Measurements from ENCODE around the gene STT3B. TPM values are rescaled to one million over a fixed set of nuclear protein-coding genes. Genes with fewer than 3 reads are reported as not detected.

The STT3B gene
- total and polyA plus RNA-seq, 2 of the 13 experiments (the other 11 are each of a cell fraction or from before 2014, with no cell fraction given): 85.0 to 205 TPM

DNA sequence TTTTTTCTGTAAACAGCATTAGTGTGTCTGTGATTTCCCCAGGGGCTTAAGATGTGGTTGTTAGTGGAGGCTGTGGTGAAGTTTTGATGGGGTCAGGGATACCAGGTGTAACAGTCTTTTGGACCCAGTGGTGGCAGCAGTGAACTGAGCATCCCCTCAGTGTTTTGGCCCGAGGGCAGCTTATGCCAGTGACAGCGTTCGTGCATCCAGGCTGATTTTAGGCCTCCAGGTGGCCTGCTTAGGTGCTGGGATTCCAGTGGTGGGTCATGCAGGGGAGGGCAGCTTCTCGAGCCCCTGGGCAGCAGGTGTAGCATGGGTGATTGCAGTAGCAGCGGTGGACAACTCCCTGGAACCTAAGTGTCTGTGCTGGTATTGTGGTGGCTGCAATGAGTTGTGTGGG is 29.2 kb downstream of the STT3B start:
- H3K4me3 ChIP-seq (replicated peaks in 1 of 3; ENCODE audit: insufficient read depth in 1 of 3, low read depth in 2 of 3, low read length in 3 of 3): no peak overlapping the region
- TF ChIP-seq JUNB (CRISPR knock-in tag; IDR thresholded peaks at IDR 0.05; ENCODE audit: borderline replicate concordance) (no peak), BCL6 (CRISPR knock-in tag; IDR thresholded peaks at IDR 0.05) (no peak), SMAD1 (CRISPR knock-in tag; IDR thresholded peaks at IDR 0.05; ENCODE audit: borderline replicate concordance, low read depth) (no peak), AGO2 (optimal IDR thresholded peaks at IDR 0.05; ENCODE audit: low read depth, low read length) (peak; percentile 28), YEATS4 (CRISPR knock-in tag; IDR thresholded peaks at IDR 0.05; ENCODE audit: borderline replicate concordance) (no peak), ZNF431 (CRISPR knock-in tag; IDR thresholded peaks at IDR 0.05; ENCODE audit: borderline replicate concordance, low read depth) (no peak)
- TF ChIP-seq, protein P1, sequence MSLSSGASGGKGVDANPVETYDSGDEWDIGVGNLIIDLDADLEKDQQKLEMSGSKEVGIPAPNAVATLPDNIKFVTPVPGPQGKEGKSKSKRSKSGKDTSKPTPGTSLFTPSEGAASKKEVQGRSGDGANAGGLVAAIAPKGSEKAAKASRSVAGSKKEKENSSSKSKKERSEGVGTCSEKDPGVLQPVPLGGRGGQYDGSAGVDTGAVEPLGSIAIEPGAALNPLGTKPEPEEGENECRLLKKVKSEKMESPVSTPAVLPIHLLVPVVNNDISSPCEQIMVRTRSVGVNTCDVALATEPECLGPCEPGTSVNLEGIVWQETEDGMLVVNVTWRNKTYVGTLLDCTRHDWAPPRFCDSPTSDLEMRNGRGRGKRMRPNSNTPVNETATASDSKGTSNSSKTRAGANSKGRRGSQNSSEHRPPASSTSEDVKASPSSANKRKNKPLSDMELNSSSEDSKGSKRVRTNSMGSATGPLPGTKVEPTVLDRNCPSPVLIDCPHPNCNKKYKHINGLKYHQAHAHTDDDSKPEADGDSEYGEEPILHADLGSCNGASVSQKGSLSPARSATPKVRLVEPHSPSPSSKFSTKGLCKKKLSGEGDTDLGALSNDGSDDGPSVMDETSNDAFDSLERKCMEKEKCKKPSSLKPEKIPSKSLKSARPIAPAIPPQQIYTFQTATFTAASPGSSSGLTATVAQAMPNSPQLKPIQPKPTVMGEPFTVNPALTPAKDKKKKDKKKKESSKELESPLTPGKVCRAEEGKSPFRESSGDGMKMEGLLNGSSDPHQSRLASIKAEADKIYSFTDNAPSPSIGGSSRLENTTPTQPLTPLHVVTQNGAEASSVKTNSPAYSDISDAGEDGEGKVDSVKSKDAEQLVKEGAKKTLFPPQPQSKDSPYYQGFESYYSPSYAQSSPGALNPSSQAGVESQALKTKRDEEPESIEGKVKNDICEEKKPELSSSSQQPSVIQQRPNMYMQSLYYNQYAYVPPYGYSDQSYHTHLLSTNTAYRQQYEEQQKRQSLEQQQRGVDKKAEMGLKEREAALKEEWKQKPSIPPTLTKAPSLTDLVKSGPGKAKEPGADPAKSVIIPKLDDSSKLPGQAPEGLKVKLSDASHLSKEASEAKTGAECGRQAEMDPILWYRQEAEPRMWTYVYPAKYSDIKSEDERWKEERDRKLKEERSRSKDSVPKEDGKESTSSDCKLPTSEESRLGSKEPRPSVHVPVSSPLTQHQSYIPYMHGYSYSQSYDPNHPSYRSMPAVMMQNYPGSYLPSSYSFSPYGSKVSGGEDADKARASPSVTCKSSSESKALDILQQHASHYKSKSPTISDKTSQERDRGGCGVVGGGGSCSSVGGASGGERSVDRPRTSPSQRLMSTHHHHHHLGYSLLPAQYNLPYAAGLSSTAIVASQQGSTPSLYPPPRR (CRISPR knock-in tag; IDR thresholded peaks at IDR 0.05; ENCODE audit: borderline replicate concordance): no peak
- TF ChIP-seq, protein P2, sequence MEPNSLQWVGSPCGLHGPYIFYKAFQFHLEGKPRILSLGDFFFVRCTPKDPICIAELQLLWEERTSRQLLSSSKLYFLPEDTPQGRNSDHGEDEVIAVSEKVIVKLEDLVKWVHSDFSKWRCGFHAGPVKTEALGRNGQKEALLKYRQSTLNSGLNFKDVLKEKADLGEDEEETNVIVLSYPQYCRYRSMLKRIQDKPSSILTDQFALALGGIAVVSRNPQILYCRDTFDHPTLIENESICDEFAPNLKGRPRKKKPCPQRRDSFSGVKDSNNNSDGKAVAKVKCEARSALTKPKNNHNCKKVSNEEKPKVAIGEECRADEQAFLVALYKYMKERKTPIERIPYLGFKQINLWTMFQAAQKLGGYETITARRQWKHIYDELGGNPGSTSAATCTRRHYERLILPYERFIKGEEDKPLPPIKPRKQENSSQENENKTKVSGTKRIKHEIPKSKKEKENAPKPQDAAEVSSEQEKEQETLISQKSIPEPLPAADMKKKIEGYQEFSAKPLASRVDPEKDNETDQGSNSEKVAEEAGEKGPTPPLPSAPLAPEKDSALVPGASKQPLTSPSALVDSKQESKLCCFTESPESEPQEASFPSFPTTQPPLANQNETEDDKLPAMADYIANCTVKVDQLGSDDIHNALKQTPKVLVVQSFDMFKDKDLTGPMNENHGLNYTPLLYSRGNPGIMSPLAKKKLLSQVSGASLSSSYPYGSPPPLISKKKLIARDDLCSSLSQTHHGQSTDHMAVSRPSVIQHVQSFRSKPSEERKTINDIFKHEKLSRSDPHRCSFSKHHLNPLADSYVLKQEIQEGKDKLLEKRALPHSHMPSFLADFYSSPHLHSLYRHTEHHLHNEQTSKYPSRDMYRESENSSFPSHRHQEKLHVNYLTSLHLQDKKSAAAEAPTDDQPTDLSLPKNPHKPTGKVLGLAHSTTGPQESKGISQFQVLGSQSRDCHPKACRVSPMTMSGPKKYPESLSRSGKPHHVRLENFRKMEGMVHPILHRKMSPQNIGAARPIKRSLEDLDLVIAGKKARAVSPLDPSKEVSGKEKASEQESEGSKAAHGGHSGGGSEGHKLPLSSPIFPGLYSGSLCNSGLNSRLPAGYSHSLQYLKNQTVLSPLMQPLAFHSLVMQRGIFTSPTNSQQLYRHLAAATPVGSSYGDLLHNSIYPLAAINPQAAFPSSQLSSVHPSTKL (CRISPR knock-in tag; IDR thresholded peaks at IDR 0.05): no peak
- no peak overlapping the region for H3K27ac ChIP-seq (ENCODE audit: extremely low read length, insufficient read depth, low read length)
- ChIA-PET POLR2A (no interaction called here), CTCF (ENCODE audit: low intra/inter-chr PET ratio, low total read pairs) (no interaction called here)
- H3K79me2 ChIP-seq (ENCODE audit: insufficient read depth, low read length): peaks cover 97% of the 10 kb centered on the region
- no peak overlapping the region for H3K9ac ChIP-seq (ENCODE audit: insufficient read depth, low read depth, low read length)
- intact Hi-C loops (cut with micrococcal nuclease; ENCODE audit: unreplicated experiment) (no loop called here), in situ Hi-C loops (cut with HindIII; ENCODE audit: extremely low pct_ligation_motif_present, low pct_unique_long_range_greater_than_20kb) (no loop called here)
- H3K4me1 ChIP-seq (ENCODE audit: insufficient read depth, low read length): peaks cover 40% of the 10 kb centered on the region
- H3K36me3 ChIP-seq (replicated peaks in 1 of 2; ENCODE audit: control insufficient read depth in 1 of 2, insufficient read depth in 2 of 2, low read length in 2 of 2): no peaks in the 10 kb centered on the region
- DNase-seq (ENCODE audit: low spot score) (no peak), FAIRE-seq (no peak), ATAC-seq (peak; percentile 60)
- H3K4me2 ChIP-seq (ENCODE audit: low read depth, low read length): no peak overlapping the region
- peaks cover 57% of the 10 kb centered on the region for H4K20me1 ChIP-seq (ENCODE audit: insufficient read depth, low read length)
- WGBS (ENCODE audit: low lambda C conversion rate): 100% methylated on average over 1 of the region's 5 CpGs
- no TSS peak for BruUV-seq (replicated peaks)
- no peaks in the 10 kb centered on the region for H3K9me3 ChIP-seq (ENCODE audit: low read length)
- H3K27me3 ChIP-seq (ENCODE audit: control insufficient read depth in 1 of 2, insufficient read depth in 2 of 2, low read length in 2 of 2): no peaks in the 10 kb centered on the region
- H2AFZ ChIP-seq (ENCODE audit: low read length): no peak overlapping the region
